Suprapubic skin (tissue), 4 donors: ENCODE results near the gene RGS4. TPM values are rescaled to one million over a fixed set of nuclear protein-coding genes. Genes with fewer than 3 reads are reported as not detected.

Experiments
- DNase-seq, 2 donors: peaks; one replicate each; pipeline ENCODE4 v3.0.0-alpha.2; 2019; ENCODE audit warnings: low spot score in 2 of 2
- H3K27ac ChIP-seq: fragments of 200-600 bp; sonication (generic); one replicate; pipeline ENCODE4 v1.5.1; 2019
- H3K27me3 ChIP-seq: fragments of 200-600 bp; sonication (generic); one replicate; pipeline ENCODE4 v1.5.1; 2019
- H3K36me3 ChIP-seq: fragments of 200-600 bp; sonication (generic); one replicate; pipeline ENCODE4 v1.5.1; 2019
- H3K4me1 ChIP-seq: fragments of 200-600 bp; sonication (generic); one replicate; pipeline ENCODE4 v1.5.1; 2019
- H3K4me3 ChIP-seq: fragments of 200-600 bp; sonication (generic); one replicate; pipeline ENCODE4 v1.5.1; 2019; ENCODE audit warnings: mild to moderate bottlenecking
- H3K9me3 ChIP-seq: fragments of 200-600 bp; sonication (generic); one replicate; pipeline ENCODE4 v1.5.1; 2019
- EP300 ChIP-seq: sonication (generic); formaldehyde crosslinking; IDR thresholded peaks from one replicate; pipeline ENCODE4 v1.6.1; 2017; ENCODE audit warnings: antibody characterized with exemption
- POLR2A ChIP-seq, 2 donors: fragments of 450-650 bp; IDR thresholded peaks; one replicate each; pipeline ENCODE4 v1.6.1; 2017; ENCODE audit warnings: antibody characterized with exemption in 2 of 2, mild to moderate bottlenecking in 2 of 2, moderate library complexity in 2 of 2
- POLR2AphosphoS5 ChIP-seq, 3 donors: sonication (generic); formaldehyde crosslinking; IDR thresholded peaks; one replicate each; pipeline ENCODE4 v1.6.1; 2017; ENCODE audit warnings: antibody characterized with exemption in 3 of 3
- WGBS: methylation state at CpG from one replicate; pipeline ENCODE4 v1.1.5; 2018; 5-methylcytosine and 5-hydroxymethylcytosine counted together
- total RNA-seq, 4 donors: library from RNA; depleted of rRNA; stranded (reverse); fragments of >200 nt; gene quantifications; one replicate each; pipeline ENCODE4 v1.1.0, GENCODE V29; 2016
- TF ChIP-seq, protein P1 (sequence below), 2 donors: fragments of 200-600 bp in 1 of 2; fragments of 450-650 bp in 1 of 2; sonication (generic) in 1 of 2; IDR thresholded peaks; one replicate each; pipeline ENCODE4 v1.5.1; 2016 to 2019; ENCODE audit warnings: antibody characterized with exemption in 2 of 2, mild to moderate bottlenecking in 1 of 2, moderate library complexity in 1 of 2

RGS4 gene
- total RNA-seq, 4 donors from 2014 or later = not detected

DNA sequence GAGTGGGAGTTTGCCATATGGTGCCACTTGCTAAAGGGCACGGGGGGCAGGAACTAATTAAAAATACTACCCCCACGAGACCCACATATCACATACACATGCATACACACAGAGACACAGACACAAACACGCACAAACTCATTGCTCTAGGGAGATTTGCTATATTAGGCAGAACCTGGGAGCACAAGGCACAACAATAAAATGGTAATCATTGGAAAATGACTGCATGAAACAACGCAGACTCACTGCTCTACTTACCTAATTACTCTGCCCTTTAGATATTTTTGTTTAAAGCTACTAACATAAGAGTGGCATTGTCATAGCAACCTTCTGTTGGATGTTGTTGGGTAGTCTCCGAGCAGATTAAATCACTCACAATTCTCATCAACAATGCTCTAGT is 20.3 kb upstream of the RGS4 start:
- no peaks in the 10 kb centered on the region for H3K36me3 ChIP-seq
- peaks cover 5% of the 10 kb centered on the region for H3K27me3 ChIP-seq
- no peak for DNase-seq
- H3K4me1 ChIP-seq = no peaks in the 10 kb centered on the region
- WGBS = 36% methylated on average over 5 of the region's 5 CpGs
- H3K4me3 ChIP-seq = no peak overlapping the region
- no peaks in the 10 kb centered on the region for H3K9me3 ChIP-seq
- H3K27ac ChIP-seq = no peak overlapping the region
- TF ChIP-seq EP300 (no peak), POLR2A (IDR thresholded peaks at IDR 0.05) (no peak), POLR2AphosphoS5 (IDR thresholded peaks at IDR 0.05) (no peak)
- TF ChIP-seq, protein P1, sequence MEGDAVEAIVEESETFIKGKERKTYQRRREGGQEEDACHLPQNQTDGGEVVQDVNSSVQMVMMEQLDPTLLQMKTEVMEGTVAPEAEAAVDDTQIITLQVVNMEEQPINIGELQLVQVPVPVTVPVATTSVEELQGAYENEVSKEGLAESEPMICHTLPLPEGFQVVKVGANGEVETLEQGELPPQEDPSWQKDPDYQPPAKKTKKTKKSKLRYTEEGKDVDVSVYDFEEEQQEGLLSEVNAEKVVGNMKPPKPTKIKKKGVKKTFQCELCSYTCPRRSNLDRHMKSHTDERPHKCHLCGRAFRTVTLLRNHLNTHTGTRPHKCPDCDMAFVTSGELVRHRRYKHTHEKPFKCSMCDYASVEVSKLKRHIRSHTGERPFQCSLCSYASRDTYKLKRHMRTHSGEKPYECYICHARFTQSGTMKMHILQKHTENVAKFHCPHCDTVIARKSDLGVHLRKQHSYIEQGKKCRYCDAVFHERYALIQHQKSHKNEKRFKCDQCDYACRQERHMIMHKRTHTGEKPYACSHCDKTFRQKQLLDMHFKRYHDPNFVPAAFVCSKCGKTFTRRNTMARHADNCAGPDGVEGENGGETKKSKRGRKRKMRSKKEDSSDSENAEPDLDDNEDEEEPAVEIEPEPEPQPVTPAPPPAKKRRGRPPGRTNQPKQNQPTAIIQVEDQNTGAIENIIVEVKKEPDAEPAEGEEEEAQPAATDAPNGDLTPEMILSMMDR (IDR thresholded peaks at IDR 0.05) = no peak

DNA sequence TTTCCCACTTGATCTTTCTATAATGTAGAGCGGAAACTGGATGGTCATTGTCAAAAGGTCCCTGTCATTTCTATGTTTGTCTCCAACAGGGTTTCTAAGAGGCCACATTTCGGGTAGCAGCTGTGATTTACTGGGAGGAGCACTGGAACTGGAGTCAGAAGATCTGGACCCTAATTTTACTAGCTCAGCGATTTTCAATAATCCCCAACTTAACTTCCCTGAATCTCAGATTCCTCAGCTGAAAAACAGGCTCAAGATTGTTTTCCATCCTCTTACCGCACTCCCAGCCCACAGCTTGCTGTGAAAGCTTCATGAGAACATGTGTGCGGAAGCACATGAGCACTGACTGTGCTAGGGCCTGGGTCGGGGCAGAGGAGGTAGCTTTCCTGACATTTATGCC is 19.9 kb upstream of the RGS4 start:
- TF ChIP-seq, protein P1 (IDR thresholded peaks at IDR 0.05) = no peak
- TF ChIP-seq POLR2AphosphoS5 (IDR thresholded peaks at IDR 0.05) (no peak), EP300 (no peak), POLR2A (IDR thresholded peaks at IDR 0.05) (no peak)
- DNase-seq = no peak
- 88% methylated on average over 6 of the region's 6 CpGs for WGBS
- Histone ChIP-seq H3K9me3 (no peaks in the 10 kb centered on the region), H3K4me1 (no peaks in the 10 kb centered on the region), H3K36me3 (no peaks in the 10 kb centered on the region), H3K27me3 (peaks cover 5% of the 10 kb centered on the region), H3K27ac (no peak overlapping the region), H3K4me3 (no peak overlapping the region)

DNA sequence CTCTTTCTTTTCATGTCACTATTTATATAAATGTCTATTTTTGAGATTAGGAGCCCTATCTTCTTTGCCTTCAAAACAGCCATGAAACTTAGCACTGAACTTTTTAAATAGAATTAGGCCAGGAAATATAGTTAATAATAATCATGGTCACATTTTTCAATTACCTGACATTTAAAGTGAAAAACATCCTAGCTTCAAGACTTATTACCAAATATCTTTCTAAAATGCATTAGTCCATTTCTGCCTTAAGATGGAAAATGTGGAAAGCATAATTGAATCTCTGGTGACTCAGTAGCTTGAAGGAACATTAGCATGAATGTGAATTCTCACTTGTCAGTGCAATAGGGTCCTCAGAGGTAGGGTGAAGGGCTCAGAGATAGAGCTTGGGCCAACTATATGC is 18.7 kb upstream of the RGS4 start:
- no peak for DNase-seq
- no peaks in the 10 kb centered on the region for H3K36me3 ChIP-seq
- no peak overlapping the region for H3K27ac ChIP-seq
- TF ChIP-seq POLR2A (IDR thresholded peaks at IDR 0.05) = no peak
- TF ChIP-seq EP300 = no peak
- TF ChIP-seq POLR2AphosphoS5 (IDR thresholded peaks at IDR 0.05) = no peak
- TF ChIP-seq, protein P1 (IDR thresholded peaks at IDR 0.05) = no peak
- H3K4me1 ChIP-seq = no peaks in the 10 kb centered on the region
- no peaks in the 10 kb centered on the region for H3K9me3 ChIP-seq
- peaks cover 2% of the 10 kb centered on the region for H3K27me3 ChIP-seq
- no peak overlapping the region for H3K4me3 ChIP-seq

DNA sequence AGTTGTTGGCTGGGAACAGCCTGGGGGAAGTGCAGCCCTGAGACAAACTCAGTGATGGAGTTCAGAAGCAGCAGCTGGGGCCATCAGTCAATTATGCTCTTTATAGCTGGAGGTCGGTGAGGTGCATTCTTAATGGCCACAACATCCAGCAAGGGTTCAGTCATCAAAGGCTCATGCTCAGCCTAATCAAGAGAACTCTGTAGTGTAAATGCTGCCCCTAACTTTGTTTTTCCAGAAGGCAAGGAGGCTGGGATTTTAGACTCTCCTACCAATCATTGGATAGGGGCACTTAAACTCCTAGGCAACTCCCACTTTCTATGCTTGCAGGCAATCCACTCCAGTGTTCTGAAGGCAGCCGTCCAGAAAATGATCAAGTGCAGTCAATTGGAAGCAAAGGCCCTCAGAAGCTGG is 15.0 kb upstream of the RGS4 start:
- no peaks in the 10 kb centered on the region for H3K4me1 ChIP-seq
- DNase-seq = no peak
- no peak overlapping the region for H3K27ac ChIP-seq
- no peak overlapping the region for H3K4me3 ChIP-seq
- TF ChIP-seq EP300 (no peak), POLR2AphosphoS5 (IDR thresholded peaks at IDR 0.05) (no peak), POLR2A (IDR thresholded peaks at IDR 0.05) (no peak)
- TF ChIP-seq, protein P1 (IDR thresholded peaks at IDR 0.05) = no peak
- H3K27me3 ChIP-seq = no peaks in the 10 kb centered on the region
- WGBS = 50% methylated on average over 2 of the region's 2 CpGs
- no peaks in the 10 kb centered on the region for H3K9me3 ChIP-seq
- no peaks in the 10 kb centered on the region for H3K36me3 ChIP-seq

DNA sequence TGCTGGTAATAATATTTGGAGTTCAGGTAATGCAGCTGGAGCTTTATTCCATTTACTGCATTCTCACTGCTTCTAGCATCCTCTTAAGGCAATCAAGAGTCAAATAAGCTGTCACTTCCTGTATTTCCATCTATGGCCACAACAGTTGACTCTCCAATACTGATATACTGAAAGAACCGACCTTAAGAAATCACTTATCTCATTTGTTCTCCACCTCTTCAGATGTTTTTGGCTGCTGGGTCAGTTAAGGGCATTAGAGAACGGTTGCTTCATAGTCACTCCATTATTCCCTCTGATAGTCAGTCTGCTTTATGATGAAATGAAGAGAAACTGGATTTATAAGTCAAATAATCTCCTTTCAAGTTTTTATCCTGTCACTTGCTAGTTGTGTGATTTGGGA is 14.2 kb upstream of the RGS4 start:
- no peak for DNase-seq
- TF ChIP-seq, protein P1 (IDR thresholded peaks at IDR 0.05) = no peak
- TF ChIP-seq POLR2AphosphoS5 (IDR thresholded peaks at IDR 0.05) (no peak), POLR2A (IDR thresholded peaks at IDR 0.05) (no peak), EP300 (no peak)
- Histone ChIP-seq H3K27me3 (no peaks in the 10 kb centered on the region), H3K36me3 (no peaks in the 10 kb centered on the region), H3K4me3 (no peak overlapping the region), H3K9me3 (no peaks in the 10 kb centered on the region), H3K27ac (no peak overlapping the region), H3K4me1 (no peaks in the 10 kb centered on the region)
- WGBS = 42% methylated on average over 2 of the region's 2 CpGs
